Adrenal gland (tissue), 5 donors: Measurements from ENCODE around the gene KLK8.

Experiments
- POLR2A ChIP-seq, 2 donors: fragments of 450-650 bp; IDR thresholded peaks; one replicate each; pipeline ENCODE4 v1.6.1; 2017; ENCODE audit warnings: antibody characterized with exemption in 2 of 2, mild to moderate bottlenecking in 2 of 2, moderate library complexity in 1 of 2
- TF ChIP-seq, protein P1 (sequence below), 6 experiments: fragments of 450-650 bp in 4 of 6; fragments of 200-600 bp in 2 of 6; sonication (generic) in 1 of 6; IDR thresholded peaks; 1 replicate in 5 of 6; 2 replicates in 1 of 6; pipeline versions ENCODE4 v1.5.1 to v1.8.0; 2016 to 2021; ENCODE audit warnings: antibody characterized with exemption in 6 of 6, mild to moderate bottlenecking in 2 of 6, moderate library complexity in 1 of 6
- donor health status: DM: no; HTN: no; CAD: no.

- TF ChIP-seq, protein P1, sequence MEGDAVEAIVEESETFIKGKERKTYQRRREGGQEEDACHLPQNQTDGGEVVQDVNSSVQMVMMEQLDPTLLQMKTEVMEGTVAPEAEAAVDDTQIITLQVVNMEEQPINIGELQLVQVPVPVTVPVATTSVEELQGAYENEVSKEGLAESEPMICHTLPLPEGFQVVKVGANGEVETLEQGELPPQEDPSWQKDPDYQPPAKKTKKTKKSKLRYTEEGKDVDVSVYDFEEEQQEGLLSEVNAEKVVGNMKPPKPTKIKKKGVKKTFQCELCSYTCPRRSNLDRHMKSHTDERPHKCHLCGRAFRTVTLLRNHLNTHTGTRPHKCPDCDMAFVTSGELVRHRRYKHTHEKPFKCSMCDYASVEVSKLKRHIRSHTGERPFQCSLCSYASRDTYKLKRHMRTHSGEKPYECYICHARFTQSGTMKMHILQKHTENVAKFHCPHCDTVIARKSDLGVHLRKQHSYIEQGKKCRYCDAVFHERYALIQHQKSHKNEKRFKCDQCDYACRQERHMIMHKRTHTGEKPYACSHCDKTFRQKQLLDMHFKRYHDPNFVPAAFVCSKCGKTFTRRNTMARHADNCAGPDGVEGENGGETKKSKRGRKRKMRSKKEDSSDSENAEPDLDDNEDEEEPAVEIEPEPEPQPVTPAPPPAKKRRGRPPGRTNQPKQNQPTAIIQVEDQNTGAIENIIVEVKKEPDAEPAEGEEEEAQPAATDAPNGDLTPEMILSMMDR (IDR thresholded peaks at IDR 0.05), result no peak
- TF ChIP-seq POLR2A (IDR thresholded peaks at IDR 0.05), result no peak
These were observed 39.2 kb downstream of the KLK8 start for GRCh38 chr19:50962245-50962644.
